GM19351 (cell line): ENCODE data around the gene TFAM.
"Not testable (repeated sequence)": the region's sequence is repeated elsewhere in the genome, so short reads cannot be mapped to it uniquely, and the experiment has no call there.

ENCODE experiments used
- ATAC-seq: cut with Tn5 transposase; IDR thresholded peaks from one replicate; pipeline ENCODE4 v1.9.1; 2021; ENCODE audit warnings: mild to moderate bottlenecking, moderate library complexity; ENCODE audit not compliant: unreplicated experiment

Gene TFAM

DNA sequence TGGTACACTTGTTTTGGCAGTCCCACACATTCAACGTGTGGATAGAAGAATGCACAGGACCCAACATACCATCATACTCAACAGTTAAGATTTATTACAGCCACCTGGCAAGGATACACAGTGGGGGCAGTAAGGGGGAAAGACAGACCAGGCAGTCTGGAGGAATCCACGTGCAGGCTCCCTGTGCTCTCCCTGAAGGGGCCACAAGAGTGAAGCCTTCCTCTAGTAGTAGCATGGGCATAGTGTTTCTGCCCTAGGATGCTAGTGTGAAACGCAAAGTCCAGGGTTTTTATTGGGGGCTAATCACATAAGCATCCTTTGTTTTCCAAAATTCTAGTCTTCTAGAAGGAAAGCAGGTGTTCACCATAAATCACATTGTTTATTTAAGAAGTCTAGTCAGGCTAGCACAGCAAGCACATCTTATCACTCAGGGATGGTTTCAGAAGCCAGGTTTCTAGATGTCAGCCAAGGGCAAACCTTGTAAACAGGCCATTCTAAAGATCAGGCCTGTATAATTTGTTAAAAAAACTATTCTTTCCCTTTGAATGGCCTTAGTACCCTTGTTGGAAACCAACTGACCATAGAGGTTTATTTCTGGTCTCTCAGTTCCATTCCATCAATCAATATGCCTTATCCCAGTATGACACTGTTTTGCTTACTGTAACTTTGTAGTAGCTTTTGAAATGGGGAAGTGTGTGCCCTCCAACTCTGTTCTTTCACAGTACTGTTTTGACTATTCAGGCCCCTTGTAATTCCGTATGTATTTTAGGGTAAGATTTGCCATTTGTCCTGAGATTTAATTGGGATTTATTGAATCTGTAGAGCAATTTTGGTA, 12.4 kb upstream of the TFAM start:
- peak; percentile 88 for ATAC-seq

DNA sequence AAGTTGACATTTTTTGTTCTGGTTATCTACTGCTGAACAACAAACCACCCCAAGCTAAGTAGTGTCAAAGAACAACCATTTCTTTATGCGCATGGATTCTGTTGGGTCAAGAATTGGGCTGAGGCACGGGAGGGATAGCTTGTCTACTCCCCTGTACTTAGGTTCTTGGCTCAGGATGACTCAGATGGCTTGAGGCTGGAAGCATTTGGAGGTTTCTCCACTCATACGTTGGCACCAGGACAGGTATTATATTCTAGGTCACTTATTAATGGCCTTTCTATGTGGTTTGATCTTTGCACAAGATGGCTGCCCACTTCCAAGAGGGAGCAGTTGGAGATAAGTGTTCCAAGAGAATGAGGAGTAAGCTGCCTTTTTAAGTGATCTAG, 11.8 kb upstream of the TFAM start:
- no peak for ATAC-seq

DNA sequence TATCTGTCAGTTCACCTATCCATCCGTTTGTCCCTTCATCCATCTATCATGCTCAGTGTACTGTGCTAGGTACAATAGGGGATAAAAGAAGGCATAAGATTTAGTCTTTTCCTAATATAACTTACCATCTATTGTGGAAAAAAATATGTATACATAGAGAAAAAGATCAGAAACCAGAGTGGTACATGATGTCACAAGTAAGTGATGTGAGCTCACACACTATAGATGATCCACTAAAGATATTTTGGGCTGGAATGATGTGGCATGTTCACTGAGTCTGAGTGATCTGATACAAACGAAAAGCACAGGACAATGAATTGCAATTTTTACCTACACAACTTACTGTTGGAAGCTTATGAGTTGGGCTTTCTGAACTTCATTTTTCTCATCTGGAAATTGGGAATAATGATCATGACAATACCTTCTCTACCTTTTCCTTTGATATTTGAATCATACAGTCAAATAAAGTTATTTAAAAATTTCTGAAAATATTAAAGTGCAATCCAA, 2.7 kb upstream of the TFAM start:
- no peak for ATAC-seq

DNA sequence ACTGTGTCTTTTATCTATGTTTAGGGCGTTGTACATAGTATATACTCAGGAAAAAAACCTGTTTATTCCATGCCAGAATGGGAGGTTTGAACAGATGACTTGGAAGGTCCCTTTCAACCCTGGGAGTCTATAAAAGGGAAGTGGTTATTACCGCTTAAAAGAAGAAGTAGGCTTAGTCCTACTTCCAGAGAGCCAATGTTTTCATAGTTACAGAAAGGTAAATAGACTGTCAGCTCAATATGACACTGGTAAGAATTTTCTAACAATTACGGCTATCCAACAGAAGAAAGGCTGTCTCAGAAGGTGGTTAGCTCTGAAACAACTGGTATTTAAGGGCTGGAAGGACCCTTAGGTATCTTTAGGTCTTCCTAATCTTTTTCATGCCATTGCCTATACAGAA, 1.1 kb upstream of the TFAM start:
- ATAC-seq = peak; percentile 52

DNA sequence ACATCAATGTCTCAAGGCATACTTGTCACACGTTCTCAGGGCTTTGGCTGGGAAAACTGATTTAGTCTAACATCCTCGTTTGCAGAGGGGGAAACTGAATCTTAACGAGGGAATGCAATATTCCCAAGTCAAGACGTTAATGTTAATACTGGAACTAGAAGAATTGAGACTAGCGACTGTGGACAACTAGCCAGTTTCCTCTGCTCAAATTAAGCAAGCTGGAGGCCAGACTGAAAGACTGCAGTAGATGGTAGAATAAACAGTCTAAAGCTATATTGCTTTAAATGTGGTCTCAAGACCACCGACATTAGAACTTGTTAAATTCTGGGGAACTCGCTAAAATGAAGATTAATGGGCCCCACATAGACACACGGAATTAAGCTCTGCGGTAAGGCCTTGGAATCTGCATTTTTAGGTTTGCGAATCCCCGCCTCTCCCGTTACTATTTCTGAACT, 639 bp upstream of the TFAM start:
- ATAC-seq = peak; percentile 1

DNA sequence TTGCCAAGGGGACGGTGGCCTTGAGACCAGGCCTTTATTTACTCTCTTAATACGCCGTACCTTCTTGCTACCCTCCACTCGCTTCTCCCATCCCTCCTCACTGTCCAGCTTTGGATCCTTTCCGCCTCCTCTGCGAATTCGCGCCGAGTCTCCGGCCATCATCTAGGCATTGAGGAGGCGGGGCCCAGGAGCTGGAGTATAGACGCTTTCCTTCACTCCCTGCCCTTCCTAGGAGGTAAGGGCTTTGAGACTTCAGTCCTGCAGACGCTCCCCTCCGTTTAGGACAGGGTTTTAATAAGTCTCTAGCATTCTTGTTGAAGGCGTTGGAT, 538 bp downstream of the TFAM start:
- ATAC-seq = peak; percentile 3

DNA sequence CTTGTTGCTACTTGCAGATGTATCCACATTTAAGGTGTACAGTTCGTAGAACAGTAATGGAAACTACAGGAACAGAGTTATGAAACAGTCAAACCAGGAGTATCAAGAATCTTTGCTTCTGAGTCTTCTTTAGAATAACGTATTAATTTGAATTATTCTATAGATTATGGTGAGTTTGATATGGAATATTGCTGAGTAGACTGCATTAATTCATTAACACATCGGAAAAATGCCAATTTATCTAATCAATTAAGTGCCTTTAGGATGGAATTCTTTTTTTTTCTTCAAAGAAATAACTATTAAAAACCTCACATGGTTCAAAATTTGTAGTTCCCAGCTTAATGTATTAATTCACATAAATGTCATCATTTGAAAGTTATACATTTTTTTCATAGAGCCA, 3.8 kb downstream of the TFAM start:
- no peak for ATAC-seq

DNA sequence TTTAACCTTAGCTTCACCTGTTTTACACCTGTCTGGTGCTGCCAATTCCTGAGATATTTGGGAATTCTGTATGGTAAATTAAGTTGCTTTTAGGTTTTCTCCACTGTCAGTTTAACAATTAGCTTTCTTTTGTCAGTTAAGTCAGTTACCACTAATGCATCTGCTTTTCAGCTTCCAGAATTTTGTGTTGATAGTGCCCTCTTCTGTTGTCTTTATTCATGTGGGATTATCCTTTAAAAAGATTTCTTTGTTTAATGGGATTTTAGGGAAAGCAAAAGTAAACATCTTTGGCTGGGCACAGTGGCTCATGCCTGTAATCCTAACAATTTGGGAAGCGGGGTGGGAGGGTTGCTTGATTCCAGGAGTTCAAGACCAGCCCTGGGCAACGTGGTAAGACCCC, 8.1 kb downstream of the TFAM start:
- no peak for ATAC-seq

DNA sequence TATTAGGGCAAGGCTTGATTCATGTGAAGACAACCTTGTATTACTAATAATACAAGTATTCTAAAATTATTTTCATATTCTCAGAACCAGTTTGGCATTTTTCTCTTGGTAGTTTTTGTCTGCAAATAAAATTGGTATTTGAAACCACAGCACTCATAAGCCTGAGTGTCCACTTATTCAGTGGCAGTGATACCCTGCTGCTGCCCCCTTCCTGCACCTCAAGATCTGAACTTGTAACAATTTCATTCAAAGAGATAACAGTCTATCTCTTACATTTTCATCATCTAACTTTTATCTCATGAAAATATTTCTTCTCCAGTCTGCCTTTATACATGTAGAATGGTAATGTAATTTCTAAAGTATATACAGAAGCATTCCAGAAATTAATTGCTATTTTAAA, 9.3 kb downstream of the TFAM start:
- ATAC-seq = no peak

DNA sequence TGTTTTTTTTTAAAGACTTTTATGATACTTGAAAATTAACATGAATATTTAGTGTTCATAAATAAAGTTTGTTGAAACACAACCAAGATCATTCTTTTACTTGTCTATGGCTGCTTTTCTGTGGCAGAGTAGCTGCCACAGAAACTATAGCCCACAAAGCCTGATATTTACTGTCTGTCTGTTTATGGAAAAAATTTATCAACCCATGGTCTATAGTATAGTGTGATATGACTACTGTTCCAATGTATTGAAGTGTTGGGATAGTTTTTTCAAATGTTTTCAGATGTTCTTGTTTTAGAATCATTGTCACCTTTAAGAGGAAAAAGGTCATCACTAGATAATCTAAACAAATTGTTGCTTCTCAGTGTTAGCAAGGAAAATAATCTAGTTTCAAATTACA, 10.8 kb downstream of the TFAM start:
- no peak for ATAC-seq

DNA sequence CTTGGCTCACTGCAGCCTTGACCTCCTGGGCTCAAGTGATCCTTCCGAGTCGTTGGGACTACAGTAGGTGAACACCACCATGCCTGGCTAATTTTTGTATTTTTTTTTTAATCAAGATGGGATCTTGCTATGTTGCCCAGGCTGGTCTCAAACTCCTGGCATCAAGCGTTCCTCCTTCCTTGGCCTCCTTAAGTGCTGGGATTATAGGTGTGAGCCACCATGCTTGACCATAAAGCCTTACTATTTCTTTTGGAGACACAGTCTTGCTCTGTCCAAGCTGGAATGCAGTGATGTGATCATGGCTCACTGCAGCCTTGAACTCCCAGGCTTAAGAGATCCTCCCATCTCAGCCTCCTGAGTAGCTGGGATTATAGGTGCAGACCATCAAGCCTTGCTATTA, 12.6 kb downstream of the TFAM start:
- no peak for ATAC-seq

DNA sequence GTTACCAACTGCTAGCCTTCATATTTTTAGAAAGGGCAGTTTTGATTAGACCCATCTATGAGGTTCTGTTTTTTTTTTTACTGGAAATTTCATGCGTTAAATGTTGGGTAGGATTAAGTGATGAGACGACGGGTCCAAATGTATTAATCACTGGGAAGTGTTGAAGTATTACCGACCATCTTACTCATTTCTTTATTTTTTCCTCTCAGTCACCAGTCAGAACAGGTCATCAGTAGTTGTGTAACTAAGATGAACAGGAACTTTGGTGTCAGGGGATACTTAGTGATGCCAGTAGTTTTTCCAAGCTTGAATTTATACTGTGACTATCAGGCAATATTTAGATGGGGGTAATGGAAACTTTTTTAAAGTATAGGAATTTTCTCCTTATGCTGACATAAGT, 14.2 kb downstream of the TFAM start:
- no peak for ATAC-seq

DNA sequence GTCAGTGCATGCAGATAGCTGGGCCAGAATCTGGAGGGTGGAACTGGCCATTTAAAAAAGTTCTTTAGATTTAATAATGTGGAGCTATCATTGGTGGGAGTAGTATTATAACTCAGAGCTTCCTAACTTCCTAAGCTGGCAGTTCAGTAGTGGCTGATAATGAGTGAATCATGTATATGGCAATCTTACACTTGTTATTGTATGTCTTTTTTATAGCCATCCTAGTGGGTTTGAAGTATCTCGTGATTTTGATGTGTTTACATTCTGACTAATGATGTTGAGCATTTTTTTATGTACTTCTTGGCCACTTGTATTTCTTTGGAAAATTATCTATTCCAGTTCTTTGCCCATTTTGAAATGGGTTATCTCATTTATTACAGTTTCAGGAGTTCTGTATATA, 15.4 kb downstream of the TFAM start:
- no peak for ATAC-seq

DNA sequence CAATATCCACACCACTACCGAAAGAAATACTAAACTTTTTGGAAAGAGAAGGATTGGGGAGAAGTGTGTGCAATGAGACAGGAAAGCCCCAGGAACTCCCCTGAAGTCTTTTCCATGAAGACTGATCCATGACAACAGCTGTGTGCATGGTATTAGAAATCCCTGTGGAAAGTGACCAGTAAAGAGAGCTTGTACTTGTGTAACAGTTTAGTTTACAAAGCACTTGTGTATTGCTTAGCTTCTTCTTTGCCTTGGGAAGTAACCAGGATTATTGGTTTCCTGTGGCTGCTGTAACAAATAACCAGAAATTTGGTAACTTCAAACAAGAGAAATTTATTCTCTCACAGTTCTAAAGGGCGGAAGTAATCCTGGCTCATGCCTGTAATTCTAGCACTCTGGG, 18.8 kb downstream of the TFAM start:
- ATAC-seq = no peak

DNA sequence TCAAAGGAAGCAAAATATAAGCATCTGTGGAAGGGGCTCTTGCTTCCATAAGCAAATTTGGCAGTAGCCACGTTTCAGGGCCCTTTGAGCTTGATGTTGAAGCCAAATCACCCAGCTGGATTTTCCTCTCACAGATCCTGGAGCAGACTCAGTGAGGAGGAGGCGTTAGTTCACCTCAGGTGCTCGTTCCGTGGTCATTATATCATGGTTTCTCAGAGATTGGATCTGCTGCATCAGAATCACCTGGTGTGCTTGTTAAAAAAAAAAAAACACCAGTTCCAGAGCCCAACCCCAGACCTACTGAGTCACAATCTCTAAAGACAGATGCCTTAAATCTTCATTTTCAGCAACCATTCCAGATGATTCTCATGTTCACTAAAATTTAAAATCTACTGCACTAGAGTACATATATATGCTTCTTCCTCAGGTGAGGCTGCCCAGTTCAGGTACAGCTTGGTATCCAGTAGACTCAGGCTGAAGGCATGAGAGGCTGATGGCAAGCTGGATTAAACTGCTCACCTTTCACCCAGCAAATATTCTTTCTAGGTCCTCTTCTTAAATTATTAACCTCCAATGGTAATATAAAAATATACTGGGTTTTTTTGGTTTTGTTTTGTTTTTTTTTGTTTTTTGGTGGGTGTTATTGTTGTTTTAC, 24.9 kb downstream of the TFAM start:
- ATAC-seq = no peak

DNA sequence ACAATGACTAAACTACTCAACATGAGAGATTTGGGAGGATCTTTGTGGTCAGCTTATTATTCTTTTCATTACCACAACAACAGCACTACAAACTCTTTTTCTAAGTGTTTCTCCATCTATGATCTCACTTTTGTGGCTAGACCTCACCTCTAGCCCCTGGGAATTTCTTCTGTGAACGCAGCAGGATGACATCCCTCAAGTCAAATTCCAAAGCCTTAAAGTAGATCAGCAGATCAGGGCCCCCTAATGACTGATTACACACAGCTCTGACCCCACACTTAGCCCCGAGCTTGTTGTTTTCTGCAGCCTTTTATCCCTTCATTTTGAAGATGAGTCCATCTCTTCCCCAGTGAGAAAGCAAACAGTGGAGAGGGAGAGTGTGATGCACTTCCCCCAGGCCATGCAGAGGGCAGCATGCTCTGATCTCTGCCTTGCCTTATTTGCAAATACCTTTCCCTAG, 27.3 kb downstream of the TFAM start:
- no peak for ATAC-seq

DNA sequence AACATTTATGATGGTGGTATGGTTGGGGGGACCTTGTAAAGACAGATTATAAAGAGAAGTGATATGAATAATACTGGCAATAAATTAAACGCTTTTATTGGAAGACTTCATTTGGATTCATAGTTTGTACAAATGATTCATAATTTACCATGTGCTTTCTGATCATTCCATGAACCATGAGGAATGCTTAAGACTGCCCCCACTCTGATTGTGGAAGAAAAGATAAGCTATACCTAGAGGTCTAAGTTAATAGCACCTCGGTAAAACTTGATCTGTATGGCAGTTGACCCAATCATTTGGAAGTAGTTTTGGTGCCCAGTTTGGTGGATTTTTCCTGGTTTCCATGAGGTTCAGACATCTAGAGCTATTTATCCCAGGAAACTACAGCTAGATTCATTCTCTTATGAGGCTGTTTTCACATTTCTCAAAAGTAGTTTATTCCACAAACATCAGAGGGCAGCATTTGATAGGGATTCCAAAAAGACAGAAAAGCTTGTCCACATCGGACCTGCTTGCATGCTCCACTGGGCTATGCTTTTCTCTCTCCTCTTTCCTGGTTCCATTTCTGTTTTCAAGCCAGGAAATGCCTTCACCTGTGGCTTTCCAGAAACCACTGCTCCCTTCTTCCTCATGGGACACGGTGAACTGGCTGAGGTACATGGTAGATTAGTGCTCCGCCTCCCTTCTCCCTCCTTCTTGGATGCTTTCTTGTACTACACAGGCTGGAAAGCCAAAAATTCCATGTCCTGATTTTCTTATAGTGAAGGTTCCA, 29.2 kb downstream of the TFAM start:
- ATAC-seq = no peak

DNA sequence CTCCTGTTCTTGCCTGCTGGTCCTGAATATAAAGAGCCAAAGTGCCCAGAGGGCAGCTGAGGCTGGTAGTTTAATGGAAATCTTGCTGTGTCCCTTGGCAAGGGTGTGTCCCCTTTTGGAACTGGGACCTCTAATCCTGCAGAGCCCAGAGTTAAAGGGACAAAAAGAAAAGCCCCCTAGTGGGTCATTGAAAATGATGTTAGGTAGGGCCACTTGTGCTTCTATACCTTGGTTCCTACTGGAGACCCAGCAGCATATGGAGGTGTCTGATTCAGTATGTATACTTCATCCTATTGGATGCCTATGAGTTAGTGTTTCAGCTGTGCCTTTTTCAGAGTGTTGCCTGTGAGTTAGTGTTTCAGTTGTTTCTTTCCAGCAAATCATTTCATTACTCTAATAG, 30.5 kb downstream of the TFAM start:
- no peak for ATAC-seq

DNA sequence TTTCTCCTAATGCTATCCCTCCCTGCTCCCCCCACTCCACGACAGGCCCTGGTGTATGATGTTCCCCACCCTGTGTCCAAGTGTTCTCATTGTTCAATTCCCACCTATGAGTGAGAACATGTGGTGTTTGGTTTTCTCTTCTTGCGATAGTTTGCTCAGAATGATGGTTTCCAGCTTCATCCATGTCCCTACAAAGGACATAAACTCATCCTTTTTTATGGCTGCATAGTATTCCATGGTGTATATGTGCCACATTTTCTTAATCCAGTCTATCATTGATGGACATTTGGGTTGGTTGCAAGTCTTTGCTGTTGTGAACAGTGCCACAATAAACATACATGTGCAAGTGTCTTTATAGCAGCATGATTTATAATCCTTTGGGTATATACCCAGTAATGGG, 32.7 kb downstream of the TFAM start:
- ATAC-seq = not testable (repeated sequence)

DNA sequence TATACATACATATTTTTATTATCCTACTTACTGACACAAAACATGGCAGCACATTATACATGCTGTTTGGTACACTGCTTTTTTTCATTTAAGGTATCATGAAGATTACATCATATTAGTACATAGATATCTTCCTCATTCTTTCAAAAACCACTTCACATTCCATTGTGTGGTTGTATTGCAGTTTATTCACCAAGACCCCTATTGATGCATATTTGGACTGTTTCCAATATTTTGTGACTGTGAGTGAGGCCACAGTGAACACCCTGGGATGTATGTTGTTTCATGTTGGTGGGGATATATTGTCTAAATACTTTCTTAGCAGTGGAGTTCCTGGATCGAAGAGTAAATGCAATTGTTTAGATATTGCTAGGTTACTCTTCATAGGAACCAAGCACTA, 39.0 kb downstream of the TFAM start:
- ATAC-seq = no peak

DNA sequence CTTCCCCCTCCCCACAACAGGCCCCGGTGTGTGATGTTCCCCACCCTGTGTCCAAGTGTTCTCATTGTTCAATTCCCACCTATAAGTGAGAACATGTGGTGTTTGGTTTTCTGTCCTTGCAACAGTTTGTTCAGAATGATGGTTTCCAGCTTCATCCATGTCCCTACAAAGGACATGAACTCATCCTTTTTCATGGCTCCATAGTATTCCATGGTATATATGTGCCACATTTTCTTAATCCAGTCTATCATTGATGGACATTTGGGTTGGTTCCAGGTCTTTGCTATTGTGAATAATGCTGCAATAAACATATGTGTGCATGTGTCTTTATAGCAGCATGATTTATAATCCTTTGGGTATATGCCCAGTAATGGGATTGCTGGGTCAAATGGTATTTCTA, 43.2 kb downstream of the TFAM start:
- ATAC-seq = not testable (repeated sequence)

DNA sequence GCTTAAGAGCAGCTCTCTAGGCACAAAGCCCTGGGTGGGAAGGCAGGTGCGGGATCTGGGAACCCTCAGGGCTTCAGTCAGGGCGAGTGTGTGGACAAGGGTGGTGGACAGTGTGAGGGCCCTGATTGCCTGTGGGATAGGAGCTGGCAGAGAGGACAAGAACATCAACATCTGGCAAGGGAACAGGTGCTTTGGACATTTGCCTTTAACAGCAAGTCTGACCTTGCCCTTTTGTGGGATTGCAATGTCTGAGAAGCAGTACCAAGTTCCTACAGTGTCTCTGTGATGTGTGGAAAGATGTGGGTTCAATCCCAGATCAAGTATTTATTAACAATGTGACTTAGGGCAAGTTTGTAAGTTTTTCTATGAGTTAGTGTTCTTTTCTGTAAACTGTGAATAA, 46.7 kb downstream of the TFAM start:
- ATAC-seq = no peak
